Glutamatergic neuron (in vitro differentiated cells): ENCODE data around the gene HIVEP3. TPM values are rescaled to one million over a fixed set of nuclear protein-coding genes. Genes with fewer than 3 reads are reported as not detected.

ENCODE experiments used
- DNase-seq: peaks from one replicate; pipeline ENCODE4 v3.0.0; 2022
- H3K27ac Mint-ChIP-seq: one replicate; pipeline ENCODE4 v1.8.0; 2020; ENCODE audit warnings: mild to moderate bottlenecking, mixed read lengths, inconsistent platforms; ENCODE audit not compliant: unreplicated experiment
- H3K27me3 Mint-ChIP-seq: one replicate; pipeline ENCODE4 v1.8.0; 2020; ENCODE audit warnings: mild to moderate bottlenecking, moderate library complexity, mixed read lengths, inconsistent platforms; ENCODE audit not compliant: unreplicated experiment
- H3K36me3 Mint-ChIP-seq: one replicate; pipeline ENCODE4 v1.8.0; 2020; ENCODE audit warnings: mild to moderate bottlenecking, mixed read lengths, inconsistent platforms; ENCODE audit not compliant: unreplicated experiment
- H3K4me1 Mint-ChIP-seq: one replicate; pipeline ENCODE4 v1.8.0; 2020; ENCODE audit warnings: mild to moderate bottlenecking, low read depth, mixed read lengths, inconsistent platforms; ENCODE audit not compliant: unreplicated experiment
- H3K4me3 Mint-ChIP-seq: one replicate; pipeline ENCODE4 v1.8.0; 2020; ENCODE audit warnings: mild to moderate bottlenecking, mixed read lengths, inconsistent platforms; ENCODE audit not compliant: unreplicated experiment
- H3K9me3 Mint-ChIP-seq: one replicate; pipeline ENCODE4 v1.8.0; 2020; ENCODE audit warnings: mild to moderate bottlenecking, moderate library complexity, mixed read lengths, inconsistent platforms; ENCODE audit not compliant: unreplicated experiment
- total RNA-seq: library from RNA; stranded (reverse); fragmentation: NEBNext Ultra II Directional; extraction: Animal tissue kit (Norgen Biotek cat#: 25700); gene quantifications from one replicate; pipeline ENCODE4 v1.2.1, GENCODE V29; 2021; ENCODE audit not compliant: unreplicated experiment
- TF ChIP-seq, protein P1 (sequence below): fragments of 200-600 bp; sonication (generic); IDR thresholded peaks from one replicate; pipeline ENCODE4 v1.5.0; 2021; ENCODE audit not compliant: partially characterized antibody, unreplicated experiment

HIVEP3 gene
- total RNA-seq, 1 donor from 2014 or later, result 15.1 TPM

DNA sequence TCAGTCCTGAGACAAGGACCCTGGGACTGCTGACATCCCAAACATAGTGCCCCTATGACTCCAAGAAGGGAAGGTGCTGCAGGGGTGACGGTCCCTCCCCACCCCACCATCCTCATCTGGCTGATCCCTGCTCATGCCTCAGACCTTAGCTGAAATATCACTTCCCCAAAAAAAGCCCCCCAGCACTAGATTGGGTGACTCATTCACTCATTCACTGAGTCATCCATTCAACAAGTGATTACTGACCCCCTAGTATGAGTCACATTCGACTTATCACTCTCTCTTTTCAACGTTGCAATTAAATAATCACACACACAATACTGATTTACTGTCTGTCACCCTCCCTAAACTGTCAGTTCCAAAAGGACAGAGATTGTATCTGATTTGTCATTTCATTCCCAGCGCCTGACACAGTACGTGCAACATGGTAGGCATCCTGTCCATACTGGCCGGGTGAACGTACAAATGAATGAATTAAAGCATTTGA lies 48.6 kb downstream of the HIVEP3 start:
- peaks cover 24% of the 10 kb centered on the region for H3K4me1 Mint-ChIP-seq
- H3K9me3 Mint-ChIP-seq, result no peaks in the 10 kb centered on the region
- no peak overlapping the region for H3K27ac Mint-ChIP-seq
- peaks cover 2% of the 10 kb centered on the region for H3K27me3 Mint-ChIP-seq
- TF ChIP-seq, protein P1, sequence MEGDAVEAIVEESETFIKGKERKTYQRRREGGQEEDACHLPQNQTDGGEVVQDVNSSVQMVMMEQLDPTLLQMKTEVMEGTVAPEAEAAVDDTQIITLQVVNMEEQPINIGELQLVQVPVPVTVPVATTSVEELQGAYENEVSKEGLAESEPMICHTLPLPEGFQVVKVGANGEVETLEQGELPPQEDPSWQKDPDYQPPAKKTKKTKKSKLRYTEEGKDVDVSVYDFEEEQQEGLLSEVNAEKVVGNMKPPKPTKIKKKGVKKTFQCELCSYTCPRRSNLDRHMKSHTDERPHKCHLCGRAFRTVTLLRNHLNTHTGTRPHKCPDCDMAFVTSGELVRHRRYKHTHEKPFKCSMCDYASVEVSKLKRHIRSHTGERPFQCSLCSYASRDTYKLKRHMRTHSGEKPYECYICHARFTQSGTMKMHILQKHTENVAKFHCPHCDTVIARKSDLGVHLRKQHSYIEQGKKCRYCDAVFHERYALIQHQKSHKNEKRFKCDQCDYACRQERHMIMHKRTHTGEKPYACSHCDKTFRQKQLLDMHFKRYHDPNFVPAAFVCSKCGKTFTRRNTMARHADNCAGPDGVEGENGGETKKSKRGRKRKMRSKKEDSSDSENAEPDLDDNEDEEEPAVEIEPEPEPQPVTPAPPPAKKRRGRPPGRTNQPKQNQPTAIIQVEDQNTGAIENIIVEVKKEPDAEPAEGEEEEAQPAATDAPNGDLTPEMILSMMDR, result no peak
- no peak overlapping the region for H3K4me3 Mint-ChIP-seq
- no peak for DNase-seq
- H3K36me3 Mint-ChIP-seq, result no peaks in the 10 kb centered on the region

DNA sequence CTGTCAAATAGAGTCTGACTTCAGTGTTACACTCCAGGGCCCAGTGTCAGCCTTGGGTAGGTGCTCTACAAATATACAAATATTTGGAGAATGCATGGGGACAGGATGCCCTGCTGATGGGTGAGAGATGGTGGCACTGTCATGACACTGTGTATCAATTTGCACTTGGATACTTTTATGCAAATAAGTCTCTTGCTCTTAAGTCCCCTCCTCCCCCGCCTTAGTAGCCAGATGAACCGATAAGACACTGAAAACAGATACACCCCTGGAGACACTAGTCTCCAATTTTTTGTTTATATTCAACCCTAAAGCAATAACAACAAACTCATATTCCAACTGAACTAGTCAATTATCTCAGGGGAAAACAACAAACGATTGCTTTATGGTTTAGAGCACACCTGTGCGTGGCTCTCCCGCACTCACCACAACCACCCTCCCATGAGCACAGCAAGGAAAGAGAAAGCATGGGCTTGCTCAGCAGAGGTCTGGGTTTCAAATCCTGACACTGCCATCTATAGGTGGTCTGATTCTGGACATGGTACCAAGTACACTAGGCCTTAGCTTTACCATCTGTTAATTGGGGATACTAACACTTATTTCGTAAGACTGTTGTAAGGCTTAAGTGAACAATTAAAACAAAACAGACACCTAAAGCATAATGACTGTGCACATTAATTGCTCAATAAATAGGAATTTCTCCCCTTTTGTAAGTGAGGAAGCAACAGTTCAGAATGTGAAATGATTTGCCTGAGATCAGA lies 50.3 kb downstream of the HIVEP3 start:
- TF ChIP-seq, protein P1, result no peak
- peaks cover 30% of the 10 kb centered on the region for H3K4me1 Mint-ChIP-seq
- H3K27ac Mint-ChIP-seq, result no peak overlapping the region
- H3K27me3 Mint-ChIP-seq, result peaks cover 2% of the 10 kb centered on the region
- H3K36me3 Mint-ChIP-seq, result no peaks in the 10 kb centered on the region
- no peaks in the 10 kb centered on the region for H3K9me3 Mint-ChIP-seq
- H3K4me3 Mint-ChIP-seq, result no peak overlapping the region
- DNase-seq, result no peak

- Mint-ChIP-seq H3K4me1 (peaks cover 50% of the 10 kb centered on the region), H3K4me3 (peak overlapping the region; percentile 41), H3K27ac (no peak overlapping the region), H3K36me3 (no peaks in the 10 kb centered on the region), H3K9me3 (peaks cover 2% of the 10 kb centered on the region), H3K27me3 (peaks cover 11% of the 10 kb centered on the region)
- TF ChIP-seq, protein P1, result no peak
- no peak for DNase-seq
Observed at GRCh38 chr1:41866285-41866684, 52.4 kb downstream of the HIVEP3 start.

GRCh38 chr1:41864471-41865040 lies 54.2 kb downstream of the HIVEP3 start:
- TF ChIP-seq, protein P1, result no peak
- Mint-ChIP-seq H3K4me1 (peaks cover 52% of the 10 kb centered on the region), H3K36me3 (no peaks in the 10 kb centered on the region), H3K27ac (no peak overlapping the region), H3K27me3 (peaks cover 11% of the 10 kb centered on the region), H3K9me3 (peaks cover 4% of the 10 kb centered on the region), H3K4me3 (no peak overlapping the region)
- DNase-seq, result no peak

DNA sequence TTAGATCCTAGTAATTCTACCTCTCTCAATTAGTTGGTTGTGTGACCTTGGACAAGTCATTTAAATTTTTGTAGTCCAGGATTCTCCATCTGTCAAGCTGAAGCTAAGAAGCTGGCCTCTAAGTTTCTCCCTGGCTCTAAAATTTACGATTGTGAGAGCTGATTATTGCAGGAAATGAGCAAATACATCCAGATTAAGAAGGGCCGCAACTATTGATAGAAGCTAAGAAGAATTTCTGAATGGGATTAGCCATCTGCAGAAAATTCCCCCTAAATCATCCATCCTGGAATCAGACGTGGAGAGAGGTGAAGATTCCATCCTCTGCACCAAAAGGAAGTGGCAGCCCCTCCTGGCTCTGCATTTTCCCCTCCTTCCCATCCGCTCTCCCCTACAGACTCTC lies 55.0 kb downstream of the HIVEP3 start:
- Mint-ChIP-seq H3K4me1 (peaks cover 50% of the 10 kb centered on the region), H3K27me3 (peaks cover 9% of the 10 kb centered on the region), H3K4me3 (no peak overlapping the region), H3K36me3 (no peaks in the 10 kb centered on the region), H3K9me3 (peaks cover 4% of the 10 kb centered on the region), H3K27ac (no peak overlapping the region)
- TF ChIP-seq, protein P1, result no peak
- no peak for DNase-seq
